HG03103 (cell line): ENCODE data around the gene TRPV2.
"Not testable (repeated sequence)": the region's sequence is repeated elsewhere in the genome, so short reads cannot be mapped to it uniquely, and the experiment has no call there.

Experiments
- ATAC-seq: cut with Tn5 transposase; IDR thresholded peaks from one replicate; pipeline ENCODE4 v1.9.1; 2021; ENCODE audit warnings: low read depth; ENCODE audit not compliant: unreplicated experiment

TRPV2 gene, protein sequence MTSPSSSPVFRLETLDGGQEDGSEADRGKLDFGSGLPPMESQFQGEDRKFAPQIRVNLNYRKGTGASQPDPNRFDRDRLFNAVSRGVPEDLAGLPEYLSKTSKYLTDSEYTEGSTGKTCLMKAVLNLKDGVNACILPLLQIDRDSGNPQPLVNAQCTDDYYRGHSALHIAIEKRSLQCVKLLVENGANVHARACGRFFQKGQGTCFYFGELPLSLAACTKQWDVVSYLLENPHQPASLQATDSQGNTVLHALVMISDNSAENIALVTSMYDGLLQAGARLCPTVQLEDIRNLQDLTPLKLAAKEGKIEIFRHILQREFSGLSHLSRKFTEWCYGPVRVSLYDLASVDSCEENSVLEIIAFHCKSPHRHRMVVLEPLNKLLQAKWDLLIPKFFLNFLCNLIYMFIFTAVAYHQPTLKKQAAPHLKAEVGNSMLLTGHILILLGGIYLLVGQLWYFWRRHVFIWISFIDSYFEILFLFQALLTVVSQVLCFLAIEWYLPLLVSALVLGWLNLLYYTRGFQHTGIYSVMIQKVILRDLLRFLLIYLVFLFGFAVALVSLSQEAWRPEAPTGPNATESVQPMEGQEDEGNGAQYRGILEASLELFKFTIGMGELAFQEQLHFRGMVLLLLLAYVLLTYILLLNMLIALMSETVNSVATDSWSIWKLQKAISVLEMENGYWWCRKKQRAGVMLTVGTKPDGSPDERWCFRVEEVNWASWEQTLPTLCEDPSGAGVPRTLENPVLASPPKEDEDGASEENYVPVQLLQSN

GRCh38 chr17:16415031-16415924, at the start of gene TRPV2:
Gene TRPV2, plus strand, starts transcription at chr17:16415571. Its CDS starts 2,098 bp downstream, at chr17:16417669.
- ATAC-seq, result no peak

- ATAC-seq, result no peak
Observed at GRCh38 chr17:16371742-16372141, 43.6 kb upstream of the TRPV2 start.

- ATAC-seq, result no peak
Observed at GRCh38 chr17:16374146-16374938, 41.0 kb upstream of the TRPV2 start.

DNA sequence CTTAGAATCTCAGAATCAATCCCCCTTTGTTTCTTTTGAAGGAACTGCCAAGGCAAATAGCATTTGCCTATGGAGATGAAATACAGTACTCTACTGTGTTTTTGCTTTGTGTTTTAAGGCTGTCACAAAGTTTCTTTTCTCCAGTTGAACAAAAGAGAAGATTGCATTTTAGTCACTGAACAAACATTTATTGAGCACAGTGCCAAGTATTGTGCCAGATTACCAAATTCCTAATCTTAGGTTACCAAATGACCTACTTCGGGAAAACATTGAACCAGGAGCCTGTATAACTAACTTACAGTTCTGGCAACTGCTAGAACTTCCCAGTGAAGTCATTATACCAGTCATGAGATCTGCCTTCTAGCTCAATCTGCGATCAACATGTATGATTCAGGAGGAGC, 37.4 kb upstream of the TRPV2 start:
- no peak for ATAC-seq

- ATAC-seq, result no peak
Observed at GRCh38 chr17:16378636-16379282, 36.6 kb upstream of the TRPV2 start.

DNA sequence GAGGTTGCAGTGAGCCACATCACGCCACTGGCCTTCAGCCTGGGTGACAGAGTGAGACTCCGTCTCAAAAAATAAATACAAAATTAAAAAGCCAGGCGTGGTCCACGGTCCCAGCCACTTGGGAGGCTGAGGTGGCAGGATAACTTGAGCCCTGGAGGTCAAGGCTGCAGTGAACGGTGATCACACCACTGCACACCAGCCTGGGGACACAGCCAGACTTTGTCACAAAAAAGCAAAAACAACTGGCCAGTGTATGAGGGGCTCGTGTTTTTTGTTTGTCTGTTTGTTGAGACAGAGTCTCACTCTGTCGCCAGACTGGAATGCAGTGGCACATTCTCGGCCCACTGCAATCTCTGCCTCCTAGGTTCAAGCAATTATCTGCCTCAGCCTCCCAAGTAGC, 35.7 kb upstream of the TRPV2 start:
- ATAC-seq, result no peak

- peak; percentile 92 for ATAC-seq
Observed at GRCh38 chr17:16380640-16381495, 34.5 kb upstream of the TRPV2 start, which contains the start of gene UBB. Gene UBB, plus strand, starts transcription at chr17:16381091. Its CDS starts 817 bp downstream, at chr17:16381908.

- ATAC-seq, result peak; percentile 7
Observed at GRCh38 chr17:16381496-16381820, 33.9 kb upstream of the TRPV2 start.

GRCh38 chr17:16383216-16383615, 32.2 kb upstream of the TRPV2 start:
- no peak for ATAC-seq

- no peak for ATAC-seq
Observed at GRCh38 chr17:16383772-16384287, 31.5 kb upstream of the TRPV2 start.

DNA sequence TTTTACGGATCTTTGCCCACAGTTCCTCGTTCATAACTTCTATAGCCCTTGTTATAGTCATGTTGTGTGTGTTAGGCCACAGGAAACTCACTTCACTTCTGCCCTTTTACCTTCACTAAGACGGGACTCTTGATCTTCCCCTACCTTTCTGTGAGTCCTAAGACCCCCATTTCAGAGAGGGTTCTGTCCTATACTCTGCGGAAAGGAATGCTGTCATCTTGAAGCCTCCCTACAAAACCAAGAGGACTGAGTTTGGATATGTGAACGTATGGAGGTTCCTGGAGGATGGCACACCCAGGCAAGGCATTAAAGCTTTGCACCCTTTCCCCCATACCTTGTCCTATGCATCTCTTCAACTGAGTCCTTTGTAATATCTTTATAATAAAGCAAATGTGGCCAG, 30.8 kb upstream of the TRPV2 start:
- ATAC-seq, result no peak

GRCh38 chr17:16386126-16386507, 29.3 kb upstream of the TRPV2 start:
- not testable (repeated sequence) for ATAC-seq

DNA sequence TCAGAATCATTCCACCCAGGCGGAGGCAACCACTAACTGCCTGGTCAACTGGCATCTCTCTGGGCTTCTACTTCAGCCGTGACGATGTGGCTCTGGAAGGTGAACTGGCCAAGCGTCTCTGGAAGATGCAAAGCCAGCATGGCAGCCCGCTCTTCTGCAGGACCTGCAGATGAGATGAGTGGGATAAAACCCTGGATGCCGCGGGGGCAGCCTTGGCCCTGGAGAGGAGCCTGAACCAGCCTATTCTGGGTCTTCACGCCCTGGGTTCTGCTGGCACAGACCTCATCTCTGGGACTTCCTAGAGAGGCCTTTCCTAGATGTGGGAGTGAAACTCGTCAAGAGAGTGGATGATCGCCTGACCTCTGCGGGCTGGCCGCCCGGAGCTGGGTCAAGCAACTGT, 23.9 kb upstream of the TRPV2 start:
- ATAC-seq, result no peak

- not testable (repeated sequence) for ATAC-seq
Observed at GRCh38 chr17:16392491-16392890, 22.9 kb upstream of the TRPV2 start.

DNA sequence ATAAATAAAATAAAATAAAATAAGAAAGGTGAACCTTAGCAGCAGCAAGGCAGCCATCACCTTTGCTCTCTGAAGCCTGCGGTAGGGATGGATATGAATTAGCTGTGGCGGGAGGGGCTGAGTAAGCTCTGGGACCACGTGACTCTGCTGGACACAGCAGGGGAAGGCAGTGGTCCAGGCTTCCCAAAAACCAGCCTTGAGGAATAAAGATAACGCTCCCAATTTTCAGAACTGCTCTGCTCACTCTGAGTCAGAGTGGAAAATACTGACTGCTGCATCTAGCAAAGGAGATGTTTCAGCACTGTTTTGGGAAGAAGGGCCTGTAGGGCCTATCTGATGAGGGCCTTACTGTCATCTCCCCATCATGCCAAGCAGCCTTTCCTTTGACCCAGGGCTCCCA, 19.5 kb upstream of the TRPV2 start:
- ATAC-seq, result not testable (repeated sequence)

DNA sequence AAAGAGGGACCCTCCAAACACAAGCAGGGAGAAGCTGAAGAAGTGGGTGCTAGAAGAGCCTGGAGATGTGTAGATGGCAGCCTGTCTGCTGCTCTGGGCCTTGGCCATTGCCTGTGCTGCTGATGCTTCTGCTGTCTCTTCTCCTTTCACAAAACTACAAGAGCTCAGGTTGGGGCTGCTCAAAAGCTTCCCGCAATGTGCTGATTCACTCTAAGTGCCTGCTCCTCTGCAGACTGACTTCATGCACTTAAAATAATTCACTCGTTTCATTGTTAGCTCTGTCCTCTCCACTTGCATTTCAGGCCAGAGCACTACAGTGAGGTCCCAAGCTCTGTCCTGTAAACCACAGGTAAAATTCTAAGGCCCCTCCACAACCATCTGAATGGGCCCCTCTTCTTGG, 18.7 kb upstream of the TRPV2 start:
- not testable (repeated sequence) for ATAC-seq

DNA sequence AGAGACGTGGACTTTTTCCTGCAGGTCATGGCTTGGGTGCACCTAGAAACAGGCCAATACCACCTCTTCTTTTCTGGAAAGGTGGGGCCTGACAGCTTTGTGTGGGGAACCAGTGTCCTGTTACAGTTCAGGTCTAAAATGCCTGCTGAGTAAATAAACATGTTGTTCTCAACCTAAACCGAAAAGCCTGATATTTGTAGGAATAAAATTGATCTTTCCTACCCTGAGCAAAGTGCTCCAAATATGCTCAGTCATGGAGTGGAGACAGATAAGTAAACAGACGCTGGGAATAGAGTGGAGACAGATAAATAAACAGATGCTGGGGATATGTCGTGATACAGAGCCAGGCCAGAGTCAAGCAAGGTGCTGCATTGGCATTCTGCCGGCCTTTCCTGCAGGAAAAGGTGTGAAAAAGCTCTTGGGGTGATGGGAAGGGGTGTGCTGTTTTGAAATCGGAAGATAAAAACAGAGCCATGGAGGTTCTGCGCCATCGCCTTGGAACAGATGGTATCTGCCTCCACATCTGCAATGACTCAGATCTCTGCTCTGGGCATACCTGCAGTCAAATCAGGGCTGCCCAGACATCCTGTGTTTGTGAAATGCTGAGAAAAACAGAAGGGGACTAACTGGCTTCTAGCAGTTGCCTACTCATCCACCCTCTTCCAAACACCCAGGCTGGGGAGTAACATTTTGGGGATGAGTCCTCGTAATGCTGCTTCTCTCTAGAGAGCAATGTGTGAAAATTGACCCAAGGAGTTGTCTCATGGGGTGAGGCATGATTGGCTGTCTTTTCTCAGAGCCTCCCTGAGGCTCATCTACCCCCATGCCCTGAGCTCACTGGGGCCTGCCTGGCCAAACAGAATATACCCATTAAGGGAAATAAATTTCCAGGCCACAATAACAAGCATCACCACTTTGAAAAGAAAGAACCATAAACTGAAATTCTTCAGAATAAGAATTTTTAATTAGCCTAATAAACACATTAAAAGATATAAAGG, 16.8 kb upstream of the TRPV2 start:
- peak; percentile 79 for ATAC-seq
